Fibroblast of the aortic adventitia (primary cell): ENCODE results near the gene ADGRG6. TPM values are rescaled to one million over a fixed set of nuclear protein-coding genes. Genes with fewer than 3 reads are reported as not detected.

Experiments
- DNase-seq: peaks from one replicate; pipeline ENCODE4 v3.0.0-alpha.2; 2010; ENCODE audit warnings: low read depth
- H3K4me3 ChIP-seq: 2 replicates; pipeline ENCODE4 v1.5.1; 2011; ENCODE audit warnings: low read depth, mild to moderate bottlenecking, control low read depth, low read length, moderate library complexity
- total RNA-seq: library from RNA; depleted of rRNA; stranded (reverse); fragments of >200 nt; gene quantifications from 2 replicates; pipeline ENCODE4 v1.2.3, GENCODE V29; 2012; ENCODE audit warnings: low replicate concordance
- TF ChIP-seq, protein P1 (sequence below): IDR thresholded peaks from 2 replicates; pipeline ENCODE4 v1.5.1; 2011; ENCODE audit warnings: mild to moderate bottlenecking, low read length, control low read depth, inconsistent platforms; ENCODE audit not compliant: insufficient read depth

The ADGRG6 gene
- total RNA-seq, 1 donor = 1.7 TPM

DNA sequence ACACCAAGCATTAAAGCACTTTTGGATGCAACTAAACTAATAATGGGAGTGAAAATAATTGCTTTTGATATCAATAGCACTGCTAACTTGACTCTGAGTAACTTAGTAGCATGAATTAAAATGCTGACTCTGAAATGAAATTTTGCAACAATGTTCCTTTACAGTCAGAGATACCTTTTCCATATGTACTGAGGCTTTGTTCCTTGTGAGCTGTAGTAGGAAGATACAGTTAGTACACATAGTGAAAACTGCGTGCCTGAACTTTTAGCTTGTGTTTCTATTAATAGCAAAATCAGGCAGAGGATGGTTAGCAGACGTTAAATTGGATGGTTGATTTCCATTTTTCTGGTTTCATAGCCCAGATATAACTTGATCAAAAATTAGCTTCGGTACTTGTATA lies 18.6 kb downstream of the ADGRG6 start:
- H3K4me3 ChIP-seq = no peak overlapping the region
- TF ChIP-seq, protein P1, sequence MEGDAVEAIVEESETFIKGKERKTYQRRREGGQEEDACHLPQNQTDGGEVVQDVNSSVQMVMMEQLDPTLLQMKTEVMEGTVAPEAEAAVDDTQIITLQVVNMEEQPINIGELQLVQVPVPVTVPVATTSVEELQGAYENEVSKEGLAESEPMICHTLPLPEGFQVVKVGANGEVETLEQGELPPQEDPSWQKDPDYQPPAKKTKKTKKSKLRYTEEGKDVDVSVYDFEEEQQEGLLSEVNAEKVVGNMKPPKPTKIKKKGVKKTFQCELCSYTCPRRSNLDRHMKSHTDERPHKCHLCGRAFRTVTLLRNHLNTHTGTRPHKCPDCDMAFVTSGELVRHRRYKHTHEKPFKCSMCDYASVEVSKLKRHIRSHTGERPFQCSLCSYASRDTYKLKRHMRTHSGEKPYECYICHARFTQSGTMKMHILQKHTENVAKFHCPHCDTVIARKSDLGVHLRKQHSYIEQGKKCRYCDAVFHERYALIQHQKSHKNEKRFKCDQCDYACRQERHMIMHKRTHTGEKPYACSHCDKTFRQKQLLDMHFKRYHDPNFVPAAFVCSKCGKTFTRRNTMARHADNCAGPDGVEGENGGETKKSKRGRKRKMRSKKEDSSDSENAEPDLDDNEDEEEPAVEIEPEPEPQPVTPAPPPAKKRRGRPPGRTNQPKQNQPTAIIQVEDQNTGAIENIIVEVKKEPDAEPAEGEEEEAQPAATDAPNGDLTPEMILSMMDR = no peak
- DNase-seq = no peak

DNA sequence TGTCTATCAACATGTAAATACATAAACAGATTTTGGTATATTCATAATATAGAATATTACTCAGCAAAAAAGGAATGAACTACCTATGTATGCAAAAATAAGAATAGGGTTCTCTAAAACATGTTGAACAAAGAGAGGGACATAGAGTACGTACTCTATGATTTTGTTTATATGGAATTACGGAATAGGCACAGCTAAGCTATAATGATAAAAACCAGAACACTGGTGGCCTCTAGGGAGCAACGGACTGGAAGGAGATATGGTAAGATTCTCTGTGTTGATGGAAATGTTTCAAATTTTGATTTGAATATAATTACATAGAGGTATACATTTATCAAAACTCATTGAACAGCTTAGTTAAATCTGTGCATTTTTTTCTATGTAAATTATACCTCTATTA lies 19.6 kb downstream of the ADGRG6 start:
- TF ChIP-seq, protein P1 = no peak
- H3K4me3 ChIP-seq = no peak overlapping the region
- DNase-seq = no peak

DNA sequence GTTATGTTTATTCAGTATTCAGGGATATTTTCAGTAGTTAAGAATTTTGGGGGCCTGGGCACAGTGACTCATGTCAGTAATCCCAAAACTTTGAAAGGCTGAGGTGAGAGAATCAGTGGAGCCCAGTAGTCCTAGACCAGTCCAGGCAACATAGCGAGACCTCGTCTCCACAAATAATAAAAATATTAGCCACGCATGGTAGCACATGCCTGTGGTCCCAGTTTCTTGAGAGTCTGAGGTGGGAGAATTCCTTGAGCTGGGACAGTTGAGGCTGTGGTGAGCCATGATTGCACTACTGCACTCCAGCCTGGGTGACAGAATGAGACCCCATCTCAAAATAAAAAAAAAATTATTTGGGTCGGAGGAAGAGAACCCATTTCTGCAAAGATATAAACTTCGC lies 20.3 kb downstream of the ADGRG6 start:
- DNase-seq = no peak
- H3K4me3 ChIP-seq = no peak overlapping the region
- TF ChIP-seq, protein P1 = no peak

DNA sequence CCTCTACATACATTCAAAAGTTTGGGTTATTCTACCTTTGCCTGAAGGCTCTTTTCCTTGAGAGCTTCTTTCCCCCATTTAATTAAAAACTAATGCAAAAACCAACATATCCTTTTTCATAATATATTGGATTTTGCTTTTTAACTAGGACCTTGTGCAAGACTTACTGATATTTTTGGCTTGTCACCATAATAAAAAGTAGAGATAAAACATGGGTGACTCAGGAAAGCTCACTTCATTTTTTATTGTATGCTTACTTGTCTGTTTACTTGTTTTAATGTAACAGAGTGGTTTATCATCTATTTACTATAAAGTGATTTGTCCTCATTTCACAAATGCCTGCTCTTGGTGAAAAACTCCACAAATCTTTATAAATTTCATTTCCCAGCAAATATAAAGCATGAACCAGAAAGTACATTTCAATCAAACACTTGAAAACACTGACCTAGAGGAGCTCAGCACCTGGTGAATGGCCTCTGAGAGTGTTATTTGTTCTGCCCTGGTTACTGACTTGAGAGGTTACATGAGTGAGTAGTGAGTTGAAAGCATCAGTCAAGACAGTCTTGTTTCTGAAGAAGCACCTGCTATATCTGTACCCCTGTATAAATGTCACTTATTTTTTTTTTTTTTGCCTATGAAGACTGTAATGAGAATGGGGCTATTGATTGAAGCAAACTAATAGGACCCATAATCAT lies 20.8 kb downstream of the ADGRG6 start:
- H3K4me3 ChIP-seq = no peak overlapping the region
- peak; percentile 22 for DNase-seq
- TF ChIP-seq, protein P1 = no peak

DNA sequence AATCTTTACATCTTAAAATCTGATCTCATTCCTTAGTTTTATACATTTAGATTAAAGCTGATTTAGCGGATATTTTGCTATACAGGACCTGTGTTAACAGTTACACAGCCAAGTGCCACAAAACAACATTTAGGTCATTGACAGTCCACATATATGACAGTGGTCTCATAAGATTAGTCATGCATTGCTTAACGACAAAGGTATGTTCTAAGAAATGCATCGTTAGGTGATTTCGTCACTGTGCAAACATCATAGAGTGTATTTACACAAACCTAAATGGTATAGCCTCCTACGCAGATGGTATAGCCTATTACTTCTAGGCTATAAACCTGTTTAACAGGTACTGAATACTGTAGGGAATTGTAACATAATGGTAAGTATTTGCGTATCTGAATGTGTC lies 21.6 kb downstream of the ADGRG6 start:
- TF ChIP-seq, protein P1 = no peak
- H3K4me3 ChIP-seq = no peak overlapping the region
- no peak for DNase-seq

DNA sequence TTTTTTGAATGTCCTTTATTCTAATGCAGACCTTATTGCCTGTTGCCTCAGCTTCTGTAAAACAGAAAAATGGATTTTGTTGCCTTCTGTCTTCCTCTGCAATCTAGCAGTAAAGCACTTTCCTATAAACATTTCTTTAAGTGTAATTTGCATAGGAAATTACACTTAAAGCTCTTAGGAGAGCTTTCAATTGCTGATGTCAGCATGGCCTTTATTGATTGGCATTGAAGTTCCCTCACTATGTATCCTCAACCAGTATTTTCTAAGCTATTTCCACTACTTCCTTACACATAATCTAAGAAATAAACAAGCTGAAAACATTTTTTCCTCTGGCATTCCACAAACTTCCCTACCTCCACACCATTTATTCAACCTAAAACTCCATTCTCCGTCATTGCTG lies 22.3 kb downstream of the ADGRG6 start:
- TF ChIP-seq, protein P1 = no peak
- DNase-seq = no peak
- H3K4me3 ChIP-seq = no peak overlapping the region

DNA sequence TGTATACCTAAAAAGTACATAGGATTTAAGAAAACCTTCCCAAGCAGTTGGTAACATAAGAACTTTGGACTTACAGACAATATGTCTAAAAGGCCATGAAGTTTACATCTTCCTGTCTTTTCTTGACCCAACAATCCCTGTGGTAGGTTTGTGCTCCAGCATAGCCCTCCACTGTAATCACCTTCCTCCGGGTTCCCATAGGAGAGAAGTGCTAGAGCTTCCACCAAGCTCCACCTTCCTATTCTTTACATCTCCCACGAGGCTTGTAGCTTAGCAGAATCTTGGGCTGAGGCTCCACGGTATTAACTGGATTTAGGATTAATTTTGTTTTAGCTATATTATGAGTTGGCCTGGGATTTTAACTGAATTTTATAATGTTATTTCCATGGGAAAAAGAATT lies 23.3 kb downstream of the ADGRG6 start:
- TF ChIP-seq, protein P1 = no peak
- no peak overlapping the region for H3K4me3 ChIP-seq
- DNase-seq = no peak
